Testis (tissue), 3 donors: ENCODE results near the gene KDF1. TPM values are rescaled to one million over a fixed set of nuclear protein-coding genes. Genes with fewer than 3 reads are reported as not detected.

Experiments
- DNase-seq: peaks from one replicate; pipeline ENCODE4 v3.0.0-alpha.2; 2019
- H3K27ac ChIP-seq, 2 donors: fragments of 200-600 bp; sonication (generic); one replicate each; pipeline ENCODE4 v1.5.1; 2019
- H3K27me3 ChIP-seq: fragments of 200-600 bp; sonication (generic); one replicate; pipeline ENCODE4 v1.5.1; 2019
- H3K36me3 ChIP-seq: fragments of 200-600 bp; sonication (generic); one replicate; pipeline ENCODE4 v1.5.1; 2017; ENCODE audit warnings: low read depth; ENCODE audit errors: missing control alignments
- H3K4me1 ChIP-seq: fragments of 200-600 bp; sonication (generic); one replicate; pipeline ENCODE4 v1.5.1; 2019
- H3K4me3 ChIP-seq, 2 donors: fragments of 200-600 bp; sonication (generic); one replicate each; pipeline ENCODE4 v1.5.1; 2017 to 2019
- H3K9me3 ChIP-seq: fragments of 200-600 bp; sonication (generic); one replicate; pipeline ENCODE4 v1.5.1; 2017
- POLR2A ChIP-seq: fragments of 450-650 bp; IDR thresholded peaks from one replicate; pipeline ENCODE4 v1.6.1; 2017; ENCODE audit warnings: antibody characterized with exemption, mild to moderate bottlenecking, moderate library complexity
- WGBS, 2 donors: methylation state at CpG; one replicate each; pipeline ENCODE4 v1.1.5; 2018; 5-methylcytosine and 5-hydroxymethylcytosine counted together
- intact Hi-C: fragments of 100-400 bp; cut with DNase I; formaldehyde crosslinking; loops from one replicate; pipeline ENCODE4 v1.15.1; 2023; ENCODE audit warnings: low total_unique reads
- polyA plus RNA-seq: library from polyadenylated mRNA; stranded (reverse); fragments of 350-450 nt; fragmentation: Illumina TruSeq; extraction: RNeasy Lipid Tissue Mini Kit (QIAGEN cat#74804); gene quantifications from one replicate; pipeline ENCODE4 v1.2.3, GENCODE V29; 2014; ENCODE audit warnings: low read depth, low replicate concordance; ENCODE audit not compliant: insufficient read depth
- total RNA-seq, 2 donors: library from RNA; depleted of rRNA; stranded (reverse); fragments of >200 nt; gene quantifications; one replicate each; pipeline ENCODE4 v1.2.3, GENCODE V29; 2016
- TF ChIP-seq, protein P1 (sequence below), 3 experiments: fragments of 450-650 bp in 2 of 3; fragments of 200-600 bp in 1 of 3; sonication (generic) in 1 of 3; IDR thresholded peaks; one replicate each; pipeline ENCODE4 v1.5.1; 2016 to 2019; ENCODE audit warnings: antibody characterized with exemption in 3 of 3, mild to moderate bottlenecking in 2 of 3, moderate library complexity in 1 of 3

Gene KDF1
- total and polyA plus RNA-seq, 3 donors from 2014 or later: 3.8 to 4.8 (median 4.0) TPM

GRCh38 chr1:26986658-26987057 lies 26.4 kb upstream of the KDF1 start:
- TF ChIP-seq POLR2A: no peak
- TF ChIP-seq, protein P1, sequence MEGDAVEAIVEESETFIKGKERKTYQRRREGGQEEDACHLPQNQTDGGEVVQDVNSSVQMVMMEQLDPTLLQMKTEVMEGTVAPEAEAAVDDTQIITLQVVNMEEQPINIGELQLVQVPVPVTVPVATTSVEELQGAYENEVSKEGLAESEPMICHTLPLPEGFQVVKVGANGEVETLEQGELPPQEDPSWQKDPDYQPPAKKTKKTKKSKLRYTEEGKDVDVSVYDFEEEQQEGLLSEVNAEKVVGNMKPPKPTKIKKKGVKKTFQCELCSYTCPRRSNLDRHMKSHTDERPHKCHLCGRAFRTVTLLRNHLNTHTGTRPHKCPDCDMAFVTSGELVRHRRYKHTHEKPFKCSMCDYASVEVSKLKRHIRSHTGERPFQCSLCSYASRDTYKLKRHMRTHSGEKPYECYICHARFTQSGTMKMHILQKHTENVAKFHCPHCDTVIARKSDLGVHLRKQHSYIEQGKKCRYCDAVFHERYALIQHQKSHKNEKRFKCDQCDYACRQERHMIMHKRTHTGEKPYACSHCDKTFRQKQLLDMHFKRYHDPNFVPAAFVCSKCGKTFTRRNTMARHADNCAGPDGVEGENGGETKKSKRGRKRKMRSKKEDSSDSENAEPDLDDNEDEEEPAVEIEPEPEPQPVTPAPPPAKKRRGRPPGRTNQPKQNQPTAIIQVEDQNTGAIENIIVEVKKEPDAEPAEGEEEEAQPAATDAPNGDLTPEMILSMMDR (IDR thresholded peaks at IDR 0.05): no peak
- Histone ChIP-seq H3K27me3 (no peaks in the 10 kb centered on the region), H3K4me3 (no peak overlapping the region), H3K4me1 (no peaks in the 10 kb centered on the region), H3K27ac (no peak overlapping the region), H3K36me3 (no peaks in the 10 kb centered on the region), H3K9me3 (no peaks in the 10 kb centered on the region)
- 86 to 90% methylated on average over 2 of the region's 2 CpGs for WGBS, 2 donors
- DNase-seq: no peak
- intact Hi-C loops: no loop called here

DNA sequence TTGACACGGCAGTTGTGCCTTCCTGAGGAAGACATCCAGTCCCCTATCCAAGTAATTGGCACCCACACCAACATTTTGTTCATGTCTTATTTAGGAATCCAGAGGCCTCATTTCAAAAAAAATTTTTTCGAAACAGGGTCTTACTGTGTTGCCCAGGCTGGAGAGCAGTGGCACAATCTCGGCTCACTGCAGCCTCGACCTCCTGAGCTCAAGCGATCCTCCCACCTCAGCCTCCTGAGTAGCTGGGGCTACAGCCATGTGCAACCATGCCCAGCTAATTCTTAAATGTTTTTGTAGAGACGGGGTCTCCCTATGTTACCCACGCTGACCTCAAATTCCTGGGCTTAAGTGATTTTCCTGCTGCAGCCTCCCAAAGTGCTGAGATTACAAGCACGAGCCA lies 24.0 kb upstream of the KDF1 start:
- H3K27me3 ChIP-seq: no peaks in the 10 kb centered on the region
- no peaks in the 10 kb centered on the region for H3K9me3 ChIP-seq
- no peak overlapping the region for H3K4me3 ChIP-seq
- H3K4me1 ChIP-seq: no peaks in the 10 kb centered on the region
- no peak for TF ChIP-seq POLR2A
- TF ChIP-seq, protein P1 (IDR thresholded peaks at IDR 0.05): no peak
- 76 to 85% methylated on average over 8 of the region's 8 CpGs for WGBS, 2 donors
- DNase-seq: no peak
- intact Hi-C loops: no loop called here
- H3K36me3 ChIP-seq: no peaks in the 10 kb centered on the region
- no peak overlapping the region for H3K27ac ChIP-seq

GRCh38 chr1:26983863-26984262 lies 23.6 kb upstream of the KDF1 start:
- Histone ChIP-seq H3K27me3 (no peaks in the 10 kb centered on the region), H3K36me3 (no peaks in the 10 kb centered on the region), H3K4me1 (no peaks in the 10 kb centered on the region), H3K27ac (no peak overlapping the region), H3K4me3 (no peak overlapping the region), H3K9me3 (no peaks in the 10 kb centered on the region)
- DNase-seq: no peak
- no peak for TF ChIP-seq POLR2A
- TF ChIP-seq, protein P1 (IDR thresholded peaks at IDR 0.05): no peak
- 60 to 80% methylated on average over 5 of the region's 5 CpGs for WGBS, 2 donors
- intact Hi-C loops: no loop called here

- intact Hi-C loops: no loop called here
- Histone ChIP-seq H3K9me3 (no peaks in the 10 kb centered on the region), H3K4me3 (no peak overlapping the region), H3K27me3 (no peaks in the 10 kb centered on the region), H3K4me1 (no peaks in the 10 kb centered on the region), H3K36me3 (no peaks in the 10 kb centered on the region), H3K27ac (no peak overlapping the region)
- no peak for TF ChIP-seq POLR2A
- TF ChIP-seq, protein P1 (IDR thresholded peaks at IDR 0.05): no peak
- DNase-seq: no peak
- 78 to 83% methylated on average over 3 of the region's 3 CpGs for WGBS, 2 donors
Observed at GRCh38 chr1:26981146-26981846, 21.0 kb upstream of the KDF1 start.

DNA sequence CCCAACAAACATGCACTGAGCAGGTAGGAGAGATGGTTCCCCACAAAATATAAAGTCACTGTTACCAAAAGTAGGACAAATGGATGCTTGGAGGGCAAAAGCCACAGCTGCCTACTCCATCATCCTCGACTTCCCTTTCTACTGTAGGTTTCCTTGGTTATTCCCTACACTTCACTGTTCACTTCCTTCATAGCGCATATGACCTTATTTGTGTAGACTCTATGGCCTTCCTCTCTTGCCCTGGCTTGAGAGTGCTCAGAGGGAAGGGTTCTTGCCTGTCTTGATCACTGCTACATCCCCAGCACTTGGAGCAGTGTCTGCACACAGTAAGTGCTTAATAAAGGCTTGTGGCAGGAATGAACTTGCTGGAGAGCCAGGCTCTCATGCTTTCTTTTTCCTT lies 18.6 kb upstream of the KDF1 start:
- no peaks in the 10 kb centered on the region for H3K36me3 ChIP-seq
- TF ChIP-seq POLR2A: no peak
- intact Hi-C loops: no loop called here
- no peaks in the 10 kb centered on the region for H3K27me3 ChIP-seq
- H3K4me1 ChIP-seq: no peaks in the 10 kb centered on the region
- no peak overlapping the region for H3K4me3 ChIP-seq
- H3K27ac ChIP-seq: no peak overlapping the region
- H3K9me3 ChIP-seq: no peaks in the 10 kb centered on the region
- no peak for DNase-seq
- whole genome bisulfite sequencing, 2 donors: 71 to 77% methylated on average over 2 of the region's 2 CpGs
